NCI-H2029 (cell line): ENCODE data around the gene ARMC2.
A peak's percentile ranks its signal among the peaks of the same experiment; 100 is the strongest.
"Not testable (repeated sequence)": the region's sequence is repeated elsewhere in the genome, so short reads cannot be mapped to it uniquely, and the experiment has no call there.

Experiments used
- DNase-seq: peaks from one replicate; lab custom pipeline; 2025; lab: John Stamatoyannopoulos, UW

ARMC2 gene, protein sequence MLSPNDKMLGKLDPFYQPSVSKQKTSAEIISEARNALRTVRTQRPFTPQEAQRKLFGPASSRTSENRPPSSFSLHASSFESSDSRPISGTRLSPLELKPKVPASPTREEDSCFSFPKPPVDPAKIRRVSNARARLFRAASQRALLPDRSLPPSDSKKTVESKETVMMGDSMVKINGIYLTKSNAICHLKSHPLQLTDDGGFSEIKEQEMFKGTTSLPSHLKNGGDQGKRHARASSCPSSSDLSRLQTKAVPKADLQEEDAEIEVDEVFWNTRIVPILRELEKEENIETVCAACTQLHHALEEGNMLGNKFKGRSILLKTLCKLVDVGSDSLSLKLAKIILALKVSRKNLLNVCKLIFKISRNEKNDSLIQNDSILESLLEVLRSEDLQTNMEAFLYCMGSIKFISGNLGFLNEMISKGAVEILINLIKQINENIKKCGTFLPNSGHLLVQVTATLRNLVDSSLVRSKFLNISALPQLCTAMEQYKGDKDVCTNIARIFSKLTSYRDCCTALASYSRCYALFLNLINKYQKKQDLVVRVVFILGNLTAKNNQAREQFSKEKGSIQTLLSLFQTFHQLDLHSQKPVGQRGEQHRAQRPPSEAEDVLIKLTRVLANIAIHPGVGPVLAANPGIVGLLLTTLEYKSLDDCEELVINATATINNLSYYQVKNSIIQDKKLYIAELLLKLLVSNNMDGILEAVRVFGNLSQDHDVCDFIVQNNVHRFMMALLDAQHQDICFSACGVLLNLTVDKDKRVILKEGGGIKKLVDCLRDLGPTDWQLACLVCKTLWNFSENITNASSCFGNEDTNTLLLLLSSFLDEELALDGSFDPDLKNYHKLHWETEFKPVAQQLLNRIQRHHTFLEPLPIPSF

DNA sequence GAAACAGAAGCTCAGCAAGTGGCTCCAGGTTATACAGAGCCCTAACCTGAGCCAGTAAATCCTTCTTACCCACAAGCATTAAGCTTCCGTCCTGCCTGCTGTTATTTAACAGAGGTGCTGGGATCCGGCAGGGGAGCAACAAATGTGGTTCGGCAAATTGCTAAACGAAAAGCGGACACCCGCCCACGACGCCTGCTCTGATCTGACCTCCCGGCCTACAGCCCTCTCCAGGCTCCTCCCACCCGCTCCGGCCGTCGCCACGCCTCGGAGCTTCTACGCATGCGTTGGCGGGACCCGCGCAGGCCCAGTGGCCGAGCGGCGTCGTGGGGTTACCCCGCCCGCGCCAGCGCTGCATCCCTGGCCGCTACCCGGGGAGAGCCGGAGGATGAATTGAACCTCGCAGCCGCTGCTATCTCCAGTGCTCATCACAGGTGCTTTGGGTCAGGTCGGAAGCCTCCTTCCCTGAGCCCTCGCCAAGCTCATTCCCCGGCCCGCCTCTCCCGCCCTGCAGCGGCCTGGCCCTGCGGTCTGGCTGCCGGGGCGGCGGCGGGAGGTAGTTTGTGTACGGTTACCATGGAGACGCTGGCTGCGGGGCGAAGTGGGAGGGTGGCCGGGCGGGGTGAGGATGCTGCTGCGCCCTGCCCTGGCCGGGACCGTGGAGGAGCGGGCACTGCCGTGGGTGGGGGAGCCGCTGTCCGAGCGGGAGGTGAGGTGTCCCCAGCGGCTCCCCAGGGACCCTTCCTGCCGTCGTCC is at the start of gene ARMC2:
TSS of gene ARMC2 (plus strand) at position 307 of the 753 bp plus-strand sequence. CDS start 5,846 bp downstream, outside the sequence.
- DNase-seq, result peak; percentile 79

DNA sequence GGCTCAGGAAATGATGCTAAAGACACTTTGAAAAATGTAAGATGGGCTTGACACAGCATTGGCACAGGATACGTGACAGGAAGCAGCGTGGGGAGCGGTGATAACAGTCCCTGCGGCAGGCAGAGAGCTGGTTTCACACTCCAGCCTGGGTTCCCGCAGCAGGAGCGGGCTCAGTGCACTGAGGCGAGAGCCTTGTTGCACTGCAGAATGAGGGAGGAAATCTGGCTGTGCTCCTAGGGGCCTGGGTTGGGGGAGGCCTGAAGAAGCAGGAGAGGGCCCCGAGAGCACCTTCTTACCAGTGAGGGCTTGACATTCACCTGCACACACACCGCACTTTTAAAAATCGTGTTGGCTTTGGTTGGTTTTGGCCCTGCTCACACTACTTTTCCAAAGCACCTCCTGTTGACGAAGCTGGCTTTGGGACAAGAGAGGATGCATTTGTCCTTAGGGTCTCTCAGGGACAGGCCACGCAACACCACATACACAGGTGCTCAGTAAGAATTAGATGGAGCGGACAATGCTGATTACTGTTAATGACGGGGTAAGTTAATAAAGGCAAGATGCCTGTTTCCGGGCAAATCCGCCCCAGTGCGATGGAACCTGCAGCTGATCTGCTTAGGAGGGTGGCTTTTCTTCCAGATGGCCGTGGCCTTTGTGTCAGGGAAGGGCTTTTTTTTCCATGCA is 49.4 kb upstream of the ARMC2 start:
- DNase-seq, result no peak

DNA sequence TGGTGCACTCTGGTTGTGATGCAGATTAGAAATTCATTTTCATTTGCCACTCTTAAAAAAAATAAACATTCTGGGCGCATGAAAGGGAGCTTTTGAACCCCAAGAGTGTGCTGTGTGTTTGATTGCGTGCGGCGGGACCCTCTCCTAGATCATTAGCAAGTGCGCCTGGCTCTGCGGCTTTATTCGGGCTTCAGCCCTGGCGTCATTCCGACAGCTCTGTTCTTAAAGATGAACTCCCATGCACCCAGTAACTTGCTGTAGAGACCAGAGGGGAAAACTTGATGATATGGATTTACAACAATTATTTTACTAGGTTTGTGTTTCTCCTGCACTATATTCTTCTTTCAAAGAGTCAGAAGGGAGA is 48.9 kb upstream of the ARMC2 start:
- DNase-seq, result no peak

DNA sequence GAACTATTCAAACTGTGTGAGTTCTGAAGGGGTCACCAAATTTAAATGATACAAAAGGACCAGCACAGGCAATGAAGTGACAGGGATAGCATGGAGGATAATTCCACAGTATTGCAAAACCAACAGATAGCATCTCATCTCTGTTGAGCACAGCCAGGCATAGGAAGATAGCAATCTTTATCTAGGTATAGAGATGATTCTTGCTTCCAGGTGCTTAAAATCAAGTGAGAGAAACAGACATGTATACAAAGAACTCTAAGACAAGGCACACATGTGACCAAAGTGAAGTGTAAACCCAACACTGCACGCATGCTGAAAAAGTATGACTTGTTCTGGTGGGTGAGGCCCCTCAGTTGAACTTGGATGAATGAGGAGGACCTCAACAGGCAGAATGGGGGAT is 48.4 kb upstream of the ARMC2 start:
- DNase-seq, result no peak

DNA sequence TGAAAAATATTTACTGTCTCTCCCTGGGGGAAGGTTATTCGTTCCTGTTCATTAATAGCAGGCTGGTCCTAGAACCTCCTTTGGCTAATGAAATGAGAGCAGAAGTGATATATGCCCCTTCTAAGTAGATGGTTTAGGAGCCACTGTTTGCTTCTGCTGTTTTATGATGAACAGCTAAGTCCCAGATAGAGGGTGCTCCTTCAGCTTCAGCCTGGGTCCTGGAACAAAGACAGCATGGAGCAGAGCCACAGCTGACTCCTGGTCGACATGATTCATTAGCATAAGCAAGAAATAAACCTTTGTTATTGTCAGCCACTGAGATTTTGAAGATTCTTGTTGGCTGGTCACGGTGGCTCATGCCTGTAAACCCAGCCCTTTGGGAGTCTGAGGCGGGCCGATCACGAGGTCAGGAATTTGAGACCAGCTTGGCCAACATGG is 47.8 kb upstream of the ARMC2 start:
- DNase-seq, result no peak

DNA sequence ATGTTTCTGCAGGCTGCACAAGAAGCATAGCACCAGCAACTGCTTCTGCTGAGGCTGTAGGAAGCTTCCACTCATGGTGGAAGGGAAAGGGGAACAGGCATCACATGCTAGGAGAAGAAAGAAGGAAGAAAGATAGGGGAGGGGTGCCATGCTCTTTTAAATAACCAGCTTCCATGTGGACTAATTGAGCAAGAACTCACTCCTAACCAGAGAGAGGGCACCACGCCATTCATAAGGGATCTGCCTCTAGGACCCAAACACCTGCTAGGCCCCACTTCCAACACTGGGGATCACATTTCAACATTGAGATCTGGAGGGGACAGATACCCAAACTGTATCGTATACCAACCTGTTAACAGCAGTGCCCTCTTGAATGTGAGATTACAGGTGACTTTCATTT is 46.9 kb upstream of the ARMC2 start:
- peak; percentile 17 for DNase-seq

DNA sequence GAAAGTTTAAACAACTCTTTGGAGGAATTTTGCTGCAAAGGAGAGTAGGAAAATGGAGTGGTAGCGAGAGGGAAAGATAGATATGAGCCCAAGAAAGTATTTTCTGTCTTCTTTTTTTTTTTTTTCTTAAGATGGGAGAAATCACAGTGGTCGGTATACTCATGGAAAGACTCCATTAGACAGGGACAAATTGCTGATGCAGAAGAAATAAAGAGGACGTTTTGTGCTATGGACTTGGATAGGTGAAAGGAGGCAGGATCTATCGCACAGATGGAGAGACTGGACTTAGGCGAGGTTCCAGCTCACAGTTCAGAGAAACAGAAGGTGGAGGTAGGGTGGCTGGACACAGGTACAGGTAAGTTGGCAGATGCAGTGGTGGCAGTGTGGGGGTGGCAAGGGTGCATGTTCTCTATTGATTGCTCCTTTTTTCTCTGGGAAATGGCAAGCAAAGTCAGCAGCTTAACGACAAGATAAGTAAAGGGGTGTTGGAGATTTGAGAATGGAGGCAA is 44.2 kb upstream of the ARMC2 start:
- DNase-seq, result no peak

DNA sequence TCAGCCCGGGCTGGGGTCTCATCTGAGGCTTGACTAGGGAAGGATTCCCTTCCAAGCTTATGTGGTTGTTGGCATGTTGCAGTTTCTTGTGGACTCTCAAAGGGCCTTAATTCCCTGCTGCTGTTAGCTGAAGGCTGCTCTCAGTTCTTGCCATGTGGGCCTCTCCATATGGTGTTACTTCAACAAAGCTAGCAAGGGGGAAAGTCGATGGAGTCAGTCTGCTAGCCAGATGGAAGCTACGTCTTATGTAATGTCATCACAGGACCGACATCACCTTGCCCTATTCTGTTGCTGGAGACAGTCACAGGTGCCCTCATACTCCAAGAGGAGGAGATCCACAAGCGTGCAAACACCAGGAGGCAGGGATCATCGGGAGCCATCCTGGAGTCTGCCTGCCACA is 43.3 kb upstream of the ARMC2 start:
- DNase-seq, result no peak

DNA sequence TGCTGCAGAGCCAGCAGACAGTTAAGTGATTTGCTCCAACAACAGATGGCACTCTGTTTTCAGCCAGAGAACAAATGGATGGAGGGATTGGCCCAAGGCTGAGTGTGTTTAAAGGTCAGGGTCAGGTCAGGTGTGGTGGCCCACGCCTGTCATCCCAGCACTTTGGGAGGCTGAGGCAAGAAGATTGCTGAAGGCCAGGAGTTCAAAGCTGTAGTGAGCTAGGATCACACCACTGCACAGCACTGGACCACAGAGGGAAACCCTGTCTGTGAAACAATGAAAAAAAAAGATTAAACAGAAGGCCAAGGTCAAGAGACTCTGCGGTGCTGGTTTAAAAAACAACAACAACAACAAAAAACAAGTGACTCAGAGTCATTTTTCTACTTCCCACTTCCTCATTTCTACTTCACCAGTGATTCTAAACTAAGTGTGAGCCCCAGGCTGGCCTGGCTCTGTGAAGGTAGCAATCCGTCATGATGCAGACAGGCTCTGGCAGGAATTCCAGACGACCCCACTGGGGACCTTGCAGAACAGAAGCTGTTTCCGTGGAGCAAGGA is 42.5 kb upstream of the ARMC2 start:
- DNase-seq, result no peak

DNA sequence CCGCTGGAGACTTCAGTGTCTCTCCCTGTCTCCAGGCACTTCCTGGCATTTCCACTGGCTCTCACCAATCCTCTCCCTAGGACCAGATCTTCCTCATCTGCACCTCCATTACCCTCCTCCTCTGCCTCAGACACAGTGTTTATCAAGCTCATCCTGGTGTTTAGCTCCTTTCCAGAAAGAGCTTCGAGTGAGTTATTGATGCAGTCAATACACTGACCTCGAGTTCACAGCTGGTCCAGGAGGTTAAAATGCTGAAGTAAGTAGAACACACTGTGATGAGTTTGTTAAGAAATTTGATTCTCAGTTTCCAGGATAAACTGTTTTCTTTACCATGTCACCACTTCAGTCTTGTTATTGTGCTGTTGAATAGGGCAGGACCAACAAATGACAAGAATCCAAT is 42.1 kb upstream of the ARMC2 start:
- no peak for DNase-seq

DNA sequence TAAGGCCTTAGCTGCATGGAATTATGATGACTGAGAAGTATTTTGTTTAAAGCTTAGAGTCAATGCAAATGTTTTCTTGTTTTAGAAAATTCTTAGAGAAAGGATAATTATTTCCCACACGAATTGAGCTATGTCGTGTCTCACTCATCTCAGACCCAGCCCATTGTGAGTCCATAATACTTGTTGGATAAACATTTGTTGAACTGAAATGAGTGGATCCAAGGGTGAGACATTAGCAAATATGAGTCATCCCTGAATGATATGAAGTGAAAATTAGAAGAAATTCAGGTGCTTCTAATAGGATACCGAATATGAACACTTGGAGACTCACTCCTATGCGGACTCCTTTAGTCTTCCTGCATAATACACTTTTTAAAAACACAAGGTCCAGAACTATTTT is 41.6 kb upstream of the ARMC2 start:
- DNase-seq, result no peak

DNA sequence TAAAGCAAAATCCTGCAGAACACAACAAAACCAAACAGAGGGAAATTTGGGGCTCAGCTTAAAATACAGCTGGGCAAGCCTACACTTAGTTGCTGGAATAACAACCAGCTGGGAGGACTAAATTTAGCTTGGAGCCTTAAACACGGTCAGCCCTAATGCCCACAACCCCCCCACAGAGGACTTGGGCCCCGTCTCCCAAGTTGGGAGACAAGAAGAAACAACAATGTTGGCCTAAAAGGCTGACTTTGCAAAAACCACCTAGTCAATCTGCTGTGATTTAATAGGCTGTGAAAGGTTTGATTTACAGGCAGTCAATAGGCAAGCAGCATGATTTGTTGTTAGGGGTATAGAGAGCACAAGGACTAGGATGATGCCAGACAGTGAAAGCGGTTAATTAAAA is 40.3 kb upstream of the ARMC2 start:
- DNase-seq, result no peak

DNA sequence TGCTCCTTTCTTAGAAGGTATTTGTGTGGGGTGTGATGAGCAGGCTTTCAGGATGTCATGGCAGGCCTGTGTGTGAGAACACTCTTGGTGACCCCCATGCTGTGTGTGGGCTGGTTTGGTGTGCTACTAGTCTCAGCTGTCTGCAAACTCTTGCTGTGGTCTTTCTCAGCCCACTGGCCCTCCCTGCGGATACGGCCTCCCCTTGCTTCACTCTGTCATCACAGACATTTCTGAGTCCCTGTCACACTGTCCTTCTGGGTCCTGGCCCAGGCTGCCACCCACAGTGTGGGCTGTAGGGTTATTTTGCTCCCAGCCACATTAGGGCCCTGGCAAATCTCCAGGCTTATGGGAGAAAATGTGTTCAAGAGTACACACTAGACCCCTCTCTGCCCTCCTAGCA is 39.0 kb upstream of the ARMC2 start:
- DNase-seq, result no peak

DNA sequence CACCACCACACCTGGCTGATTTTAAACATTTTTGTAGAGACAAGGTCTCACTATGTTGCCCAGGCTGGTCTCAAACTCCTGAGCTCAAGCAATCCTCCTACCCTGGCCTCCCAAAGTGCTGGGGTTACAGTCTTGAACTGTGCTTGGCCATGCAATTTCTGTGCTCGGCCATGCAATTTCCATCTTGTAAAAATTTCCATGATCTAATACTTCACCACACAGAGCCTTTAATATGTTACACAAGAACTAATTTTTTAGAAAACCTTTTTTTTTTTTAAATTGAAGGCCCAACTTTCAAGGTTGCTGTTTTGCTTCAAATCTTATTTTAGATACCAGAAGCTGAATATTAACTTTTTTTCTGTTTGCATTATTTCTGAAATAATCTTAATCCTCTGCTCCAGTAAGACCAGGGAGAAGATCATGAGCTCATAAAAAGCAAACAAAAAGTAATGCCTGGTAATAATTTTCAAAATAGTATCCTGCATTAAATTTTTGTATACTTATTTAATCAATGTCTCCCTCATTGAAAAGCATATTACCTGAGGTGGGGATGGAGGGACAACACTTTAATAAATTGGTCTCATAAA is 38.1 kb upstream of the ARMC2 start:
- no peak for DNase-seq

DNA sequence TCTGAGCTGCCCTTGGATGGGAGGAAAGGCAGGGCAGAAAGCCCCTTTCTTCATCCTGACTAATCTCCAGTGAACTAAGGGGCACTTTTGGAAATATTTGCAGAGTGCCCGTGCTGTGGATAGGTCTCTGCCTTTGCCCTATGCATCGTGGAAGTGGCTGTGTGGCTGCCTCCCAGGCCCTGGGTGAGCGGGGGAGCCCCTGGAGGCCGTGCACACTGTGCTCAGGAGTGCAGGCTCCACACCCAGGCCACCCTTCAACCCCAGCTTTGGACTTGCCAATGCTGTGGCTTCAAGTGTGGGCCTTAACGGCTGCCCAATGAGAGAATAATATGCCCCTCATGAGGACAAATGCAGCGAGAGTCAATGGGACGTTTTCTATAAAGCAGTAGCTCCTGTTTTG is 36.7 kb upstream of the ARMC2 start:
- no peak for DNase-seq

DNA sequence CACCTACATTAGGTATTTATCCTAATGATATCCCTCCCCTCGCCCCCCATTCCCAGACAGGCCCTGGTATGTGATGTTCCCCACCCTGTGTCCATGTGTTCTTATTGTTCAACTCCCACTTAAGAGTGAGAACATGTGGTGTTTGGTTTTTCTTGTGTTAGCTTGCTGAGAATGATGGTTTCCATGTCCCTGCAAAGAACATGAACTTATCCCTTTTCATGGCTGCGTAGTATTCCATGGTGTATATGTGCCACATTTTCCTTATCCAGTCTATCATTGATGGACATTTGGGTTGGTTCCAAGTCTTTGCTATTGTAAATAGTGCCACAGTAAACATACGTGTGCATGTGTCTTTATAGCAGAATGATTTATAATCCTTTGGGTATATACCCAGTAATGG is 35.0 kb upstream of the ARMC2 start:
- DNase-seq, result not testable (repeated sequence)

DNA sequence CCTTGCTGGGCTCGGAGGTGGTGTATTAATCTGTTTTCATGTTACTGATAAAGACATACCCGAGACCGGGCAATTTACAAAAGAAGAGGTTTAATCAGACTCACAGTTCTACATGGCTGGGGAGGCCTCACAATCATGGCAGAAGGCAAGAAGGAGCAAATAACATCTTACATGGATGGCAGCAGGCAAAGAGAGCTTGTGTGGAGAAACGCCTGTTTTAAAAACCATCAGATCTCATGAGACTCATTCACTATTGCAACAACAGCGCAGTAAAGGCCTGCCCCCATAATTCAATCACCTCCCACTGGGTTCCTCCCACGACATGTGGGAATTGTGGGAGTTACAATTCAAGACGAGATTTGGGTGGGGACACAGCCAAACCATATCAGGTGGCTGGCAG is 30.9 kb upstream of the ARMC2 start:
- not testable (repeated sequence) for DNase-seq

DNA sequence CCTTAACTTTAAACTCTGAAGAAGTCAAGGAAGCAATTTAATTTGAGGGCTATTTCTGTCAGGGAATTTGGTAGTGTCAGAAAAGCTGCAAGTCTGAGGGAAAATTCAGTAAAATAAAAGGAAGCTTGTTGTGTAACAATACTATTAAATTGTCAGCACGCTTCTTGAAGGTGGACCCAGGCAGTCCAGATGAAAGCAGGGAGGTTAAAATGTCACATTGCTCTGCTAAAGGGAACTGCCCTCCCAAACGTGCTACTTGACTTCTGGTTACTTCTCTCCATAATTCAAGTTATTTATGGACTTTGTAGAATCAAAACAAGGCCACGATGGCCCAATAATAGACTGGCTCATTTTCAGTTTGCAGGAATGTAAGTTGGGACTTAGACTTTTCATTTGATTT is 28.2 kb upstream of the ARMC2 start:
- no peak for DNase-seq

DNA sequence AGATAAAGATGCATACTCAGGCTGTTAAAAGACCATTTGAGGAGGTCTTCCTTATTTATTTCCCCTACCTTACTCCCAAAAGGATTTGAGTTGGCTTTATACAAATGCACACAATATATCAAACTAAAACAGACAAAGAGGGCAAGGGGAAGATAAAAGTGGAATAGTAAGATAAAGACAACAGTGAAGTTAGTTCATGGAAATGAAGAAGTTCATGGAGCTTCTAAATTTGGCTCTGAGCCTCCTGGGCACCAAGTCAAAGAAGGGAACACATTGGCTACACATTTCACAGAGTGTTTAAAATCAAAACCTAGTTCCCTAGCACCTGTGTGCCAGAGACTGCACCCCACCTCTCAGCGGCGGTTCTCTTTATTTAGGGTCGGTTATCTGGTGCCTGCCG is 25.8 kb upstream of the ARMC2 start:
- no peak for DNase-seq

DNA sequence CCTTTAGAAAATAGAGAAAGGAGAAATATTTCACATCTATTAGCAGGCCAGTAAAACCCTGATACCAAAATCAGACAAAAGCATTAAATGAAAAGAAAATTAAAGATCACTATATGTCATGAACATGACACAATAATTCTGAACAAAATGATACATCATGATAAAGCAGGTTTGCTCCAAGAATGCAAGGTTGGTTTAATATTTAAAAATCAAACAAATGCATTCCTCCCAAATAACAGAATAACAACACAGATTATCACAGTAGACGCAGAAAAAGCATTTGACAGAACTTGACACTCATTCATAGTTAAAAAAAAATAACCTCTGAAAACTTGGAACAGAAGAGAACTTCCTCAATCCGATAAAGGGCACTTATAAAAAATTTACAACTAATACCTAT is 22.9 kb upstream of the ARMC2 start:
- DNase-seq, result no peak

DNA sequence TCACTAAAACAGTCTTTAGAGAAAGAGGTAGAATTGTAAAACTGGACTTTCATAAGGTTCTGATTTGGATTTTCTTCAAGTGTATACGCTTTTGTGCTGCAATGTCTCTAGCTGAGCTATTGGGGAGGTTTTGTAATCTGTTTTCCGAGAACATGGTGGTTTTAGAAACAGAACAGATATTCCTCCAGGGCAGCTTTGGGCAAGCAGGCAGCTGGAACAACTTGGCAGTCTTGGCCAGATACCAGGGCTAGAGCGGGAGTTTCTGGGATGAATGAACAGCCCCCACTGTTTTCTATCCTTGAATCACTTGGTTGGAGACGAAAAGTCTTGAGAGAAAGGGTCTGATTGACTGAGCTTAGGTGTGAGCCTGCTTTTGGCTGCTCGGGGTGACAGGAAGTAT is 17.1 kb upstream of the ARMC2 start:
- DNase-seq, result no peak
